HepG2 (cell line): ENCODE measurements around the gene AKAP14. TPM values are rescaled to one million over a fixed set of nuclear protein-coding genes. Genes with fewer than 3 reads are reported as not detected.

Source experiments
- BHLHE40 ChIP-seq: IDR thresholded peaks from 2 replicates; pipeline ENCODE4 v1.6.1; 2011; ENCODE audit warnings: low read length, improper control_type of control experiment
- ELF3 ChIP-seq: IDR thresholded peaks from 2 replicates; pipeline ENCODE4 v1.6.1; 2016; ENCODE audit warnings: missing genetic modification reagents, missing compliant biosample characterization
- FOXP1 ChIP-seq, 2 experiments: fragments of 450-650 bp in 1 of 2; IDR thresholded peaks; 2 replicates each; pipeline ENCODE4 v1.6.1; 2017 to 2018; ENCODE audit warnings: antibody characterized with exemption in 1 of 2
- GABPA ChIP-seq, 2 experiments: IDR thresholded peaks; 2 replicates each; pipeline ENCODE4 v1.6.1; 2011 to 2016; ENCODE audit warnings: low read depth in 2 of 2, low read length in 1 of 2, missing biosample characterization in 1 of 2, missing genetic modification characterization in 1 of 2
- GZF1 ChIP-seq: sonication (generic); formaldehyde crosslinking; IDR thresholded peaks from 2 replicates; pipeline ENCODE4 v1.5.1; 2020; ENCODE audit warnings: mild to moderate bottlenecking, missing genetic modification reagents
- KLF13 ChIP-seq: sonication (generic); formaldehyde crosslinking; IDR thresholded peaks from 2 replicates; pipeline ENCODE4 v1.4.0; 2020; ENCODE audit warnings: mild to moderate bottlenecking, missing genetic modification reagents
- MTF2 ChIP-seq: sonication (generic); formaldehyde crosslinking; IDR thresholded peaks from 2 replicates; pipeline ENCODE4 v1.5.0; 2020; ENCODE audit warnings: missing genetic modification reagents, borderline replicate concordance
- NFATC3 ChIP-seq: sonication (generic); formaldehyde crosslinking; IDR thresholded peaks from 2 replicates; pipeline ENCODE4 v1.5.1; 2020; ENCODE audit warnings: mild to moderate bottlenecking, missing genetic modification reagents
- RFXAP ChIP-seq: sonication (generic); formaldehyde crosslinking; IDR thresholded peaks from 2 replicates; pipeline ENCODE4 v1.4.0; 2020; ENCODE audit warnings: missing genetic modification reagents, borderline replicate concordance
- SNAI1 ChIP-seq: sonication (generic); formaldehyde crosslinking; IDR thresholded peaks from 2 replicates; pipeline ENCODE4 v1.5.0; 2020; ENCODE audit warnings: mild to moderate bottlenecking, missing genetic modification reagents, borderline replicate concordance
- TOE1 ChIP-seq: sonication (generic); formaldehyde crosslinking; IDR thresholded peaks from 2 replicates; pipeline ENCODE4 v1.4.0; 2020; ENCODE audit warnings: mild to moderate bottlenecking, missing genetic modification reagents
- ZBTB34 ChIP-seq: sonication (generic); formaldehyde crosslinking; IDR thresholded peaks from 2 replicates; pipeline ENCODE4 v1.8.0; 2022; ENCODE audit warnings: mild to moderate bottlenecking, missing genetic modification reagents
- ZFP37 ChIP-seq: sonication (generic); formaldehyde crosslinking; IDR thresholded peaks from 2 replicates; pipeline ENCODE4 v1.4.0; 2020; ENCODE audit warnings: missing genetic modification reagents, borderline replicate concordance
- ZHX1 ChIP-seq: sonication (generic); formaldehyde crosslinking; IDR thresholded peaks from 2 replicates; pipeline ENCODE4 v1.8.1; 2022; ENCODE audit warnings: low read depth, mild to moderate bottlenecking, missing genetic modification reagents
- ZNF143 ChIP-seq: sonication (generic); formaldehyde crosslinking; IDR thresholded peaks from 2 replicates; pipeline ENCODE4 v1.4.0; 2020; ENCODE audit warnings: missing genetic modification reagents
- ZNF280B ChIP-seq: sonication (generic); formaldehyde crosslinking; IDR thresholded peaks from 2 replicates; pipeline ENCODE4 v1.5.0; 2020; ENCODE audit warnings: missing genetic modification reagents, mild to moderate bottlenecking, borderline replicate concordance
- ZNF530 ChIP-seq: sonication (generic); formaldehyde crosslinking; IDR thresholded peaks from 2 replicates; pipeline ENCODE4 v1.5.0; 2020; ENCODE audit warnings: low read depth, mild to moderate bottlenecking, missing genetic modification reagents
- ZNF547 ChIP-seq: sonication (generic); formaldehyde crosslinking; IDR thresholded peaks from 2 replicates; pipeline ENCODE4 v1.5.1; 2020; ENCODE audit warnings: mild to moderate bottlenecking, missing genetic modification reagents
- ZNF607 ChIP-seq: sonication (generic); formaldehyde crosslinking; IDR thresholded peaks from 2 replicates; pipeline ENCODE4 v1.5.1; 2020; ENCODE audit warnings: missing genetic modification reagents, mild to moderate bottlenecking, borderline replicate concordance
- ZZZ3 ChIP-seq: sonication (generic); formaldehyde crosslinking; IDR thresholded peaks from 2 replicates; pipeline ENCODE4 v1.4.0; 2020; ENCODE audit warnings: missing genetic modification reagents, mild to moderate bottlenecking, borderline replicate concordance
- polyA plus RNA-seq, 8 experiments: library from polyadenylated mRNA; depleted of rRNA in 3 of 8; stranded (reverse) in 7 of 8; unstranded in 1 of 8; fragments of >200 nt; fragmentation: Illumina TruSeq in 4 of 8; extraction: Trizol in 4 of 8; gene quantifications; 2 replicates each; pipeline versions ENCODE4 v1.2.1 to v1.2.3, GENCODE V29; 2011 to 2016; ENCODE audit warnings: low read depth in 4 of 8, missing spikeins in 1 of 8, mixed read lengths in 1 of 8; ENCODE audit not compliant: insufficient read depth in 1 of 8
- total RNA-seq, 5 experiments: library from RNA; depleted of rRNA; stranded (reverse); fragments of >200 nt; fragmentation: Illumina TruSeq; extraction: Trizol; gene quantifications; 2 replicates each; pipeline ENCODE4 v1.2.3, GENCODE V29; 2016; ENCODE audit warnings: low read depth in 1 of 5
- TF ChIP-seq, protein P1 (sequence below): IDR thresholded peaks from 2 replicates; pipeline ENCODE4 v1.6.1; 2016
- TF ChIP-seq, protein P2 (sequence below): sonication (generic); formaldehyde crosslinking; IDR thresholded peaks from 2 replicates; pipeline ENCODE4 v1.5.0; 2020; ENCODE audit warnings: missing genetic modification reagents

AKAP14 gene
- total and polyA plus RNA-seq, 2 of the 13 experiments (the other 11 are each of a cell fraction or from before 2014, with no cell fraction given): 0.20 to 1.7 TPM

- TF ChIP-seq, protein P1, sequence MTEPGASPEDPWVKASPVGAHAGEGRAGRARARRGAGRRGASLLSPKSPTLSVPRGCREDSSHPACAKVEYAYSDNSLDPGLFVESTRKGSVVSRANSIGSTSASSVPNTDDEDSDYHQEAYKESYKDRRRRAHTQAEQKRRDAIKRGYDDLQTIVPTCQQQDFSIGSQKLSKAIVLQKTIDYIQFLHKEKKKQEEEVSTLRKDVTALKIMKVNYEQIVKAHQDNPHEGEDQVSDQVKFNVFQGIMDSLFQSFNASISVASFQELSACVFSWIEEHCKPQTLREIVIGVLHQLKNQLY: no peak
- TF ChIP-seq FOXP1 (IDR thresholded peaks at IDR 0.05) (no peak), FOXP1 (CRISPR knock-in tag; IDR thresholded peaks at IDR 0.05) (no peak), RFXAP (CRISPR knock-in tag) (peak; percentile 73; the same call in 1 of the 2 replicates), ZHX1 (no peak; the same call in none of the 2 replicates), ZNF280B (CRISPR knock-in tag) (no peak), ZNF607 (CRISPR knock-in tag) (peak; percentile 59), ZFP37 (CRISPR knock-in tag) (peak; percentile 91; the same call in 1 of the 2 replicates), TOE1 (CRISPR knock-in tag) (no peak), ZNF143 (CRISPR knock-in tag) (peak; percentile 89), ZNF547 (CRISPR knock-in tag) (no peak), BHLHE40 (no peak), KLF13 (no peak), SNAI1 (CRISPR knock-in tag) (0 out of 2 replicates have a peak, but pooled peaks have one; percentile 7), GABPA (IDR thresholded peaks at IDR 0.05; ENCODE audit: low read depth, low read length) (peak; percentile 54), GABPA (CRISPR knock-in tag; IDR thresholded peaks at IDR 0.05; ENCODE audit: low read depth) (peak; percentile 85), MTF2 (no peak), NFATC3 (CRISPR knock-in tag) (no peak), GZF1 (no peak), ELF3 (CRISPR knock-in tag) (peak; percentile 69), ZZZ3 (CRISPR knock-in tag) (peak; percentile 44; the same call in 1 of the 2 replicates), ZBTB34 (peak; percentile 39; the same call in 1 of the 2 replicates), ZNF530 (CRISPR knock-in tag) (no peak)
- TF ChIP-seq, protein P2, sequence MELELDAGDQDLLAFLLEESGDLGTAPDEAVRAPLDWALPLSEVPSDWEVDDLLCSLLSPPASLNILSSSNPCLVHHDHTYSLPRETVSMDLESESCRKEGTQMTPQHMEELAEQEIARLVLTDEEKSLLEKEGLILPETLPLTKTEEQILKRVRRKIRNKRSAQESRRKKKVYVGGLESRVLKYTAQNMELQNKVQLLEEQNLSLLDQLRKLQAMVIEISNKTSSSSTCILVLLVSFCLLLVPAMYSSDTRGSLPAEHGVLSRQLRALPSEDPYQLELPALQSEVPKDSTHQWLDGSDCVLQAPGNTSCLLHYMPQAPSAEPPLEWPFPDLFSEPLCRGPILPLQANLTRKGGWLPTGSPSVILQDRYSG (CRISPR knock-in tag): peak; percentile 44; the same call in 1 of the 2 replicates
Observed at GRCh38 chrX:119871599-119872395, 23.9 kb upstream of the AKAP14 start, which contains the start of the genes NDUFA1 and RNF113A (continued).
